Vein endothelial cell (primary cell): ENCODE results near the gene GAS2L2. TPM values are rescaled to one million over a fixed set of nuclear protein-coding genes. Genes with fewer than 3 reads are reported as not detected.

ENCODE experiments used
- total RNA-seq: library from RNA; depleted of rRNA; stranded (reverse); fragments of >200 nt; gene quantifications from 2 replicates; pipeline ENCODE4 v1.2.3, GENCODE V29; 2012

The GAS2L2 gene
- not detected in 2 replicates for total RNA-seq

DNA sequence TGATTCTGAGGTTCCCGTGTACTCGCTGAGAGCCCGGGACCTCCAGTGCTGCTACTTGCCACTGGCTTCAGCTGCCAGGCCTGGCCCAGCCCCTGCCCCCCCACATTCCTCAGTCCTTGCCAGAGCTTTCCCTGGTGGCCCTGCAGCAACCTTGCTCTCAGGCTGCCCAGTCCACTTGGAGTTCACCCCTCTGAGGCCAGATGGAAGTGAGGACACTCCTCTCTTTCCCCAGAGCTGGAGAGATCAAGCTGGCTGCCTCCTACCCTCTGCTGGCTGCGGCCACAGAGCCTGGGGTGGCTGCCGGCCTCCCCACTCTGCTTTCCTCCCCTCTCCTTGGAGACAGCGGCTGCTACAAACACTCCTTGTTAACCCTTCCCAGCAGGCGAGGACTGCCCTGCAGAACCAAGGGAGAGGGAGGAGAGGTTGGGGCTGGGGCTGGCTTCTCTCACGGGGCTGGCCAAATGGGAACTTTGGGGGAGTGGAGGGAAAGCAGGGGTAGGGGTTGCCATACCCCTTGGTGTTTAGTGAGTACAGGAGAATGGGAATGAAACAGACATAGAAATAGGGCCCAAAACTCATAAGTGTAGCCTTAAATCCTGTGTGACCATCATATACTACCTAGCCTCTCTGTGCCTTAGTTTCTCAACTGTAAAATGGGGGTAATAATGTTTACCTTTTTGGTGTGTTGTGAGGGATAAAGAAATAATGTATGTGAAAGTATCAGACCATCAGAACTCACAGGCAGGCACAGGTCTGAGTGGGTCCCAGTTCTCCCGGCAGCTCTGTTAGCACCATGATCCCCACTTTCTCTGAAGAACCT lies at the start of gene GAS2L2:
Gene GAS2L2 (minus strand): TSS at position 295 of the 820 bp plus-strand sequence. CDS start 389 bp downstream, outside the sequence.

GRCh38 chr17:35795007-35795870 lies 42.2 kb upstream of the GAS2L2 start, which contains the start of gene MMP28:
TSS of gene MMP28 (minus strand) at chr17:35795641. CDS start at chr17:35795377, 264 bp downstream.

DNA sequence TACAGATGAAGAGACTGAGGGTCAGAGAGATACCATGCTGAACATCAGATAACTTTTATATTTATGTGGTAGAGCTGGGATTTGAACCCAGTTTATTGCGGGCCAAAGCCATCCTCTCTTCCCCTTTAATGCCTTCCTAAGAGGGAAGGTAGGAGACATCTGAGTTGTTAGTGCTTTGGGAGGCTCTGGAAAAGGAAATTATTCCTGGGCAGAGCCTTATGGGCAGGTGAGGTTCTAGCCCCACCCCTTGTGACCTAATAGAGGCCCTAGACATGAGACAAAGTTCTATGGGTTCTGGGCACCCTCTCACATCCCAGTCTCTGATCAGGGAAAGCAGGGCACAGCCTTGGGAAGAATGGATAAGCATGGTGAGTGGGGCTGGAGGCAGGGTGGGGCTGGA lies 7.5 kb upstream of the GAS2L2 start, which contains the start of gene C17orf50:
Gene C17orf50 (plus strand): TSS at position 301 of the 400 bp plus-strand sequence. CDS start 55 bp downstream, at position 356.

GRCh38 chr17:35731239-35731916 lies 21.7 kb downstream of the GAS2L2 start, which contains the start of gene RASL10B:
TSS of gene RASL10B (plus strand) at chr17:35731639. CDS start at chr17:35735185, 3,546 bp downstream.

Other genes starting within 250 kb of the GAS2L2 start
- not detected in 2 replicates for gene SLFN12L, start 215.6 kb downstream of the GAS2L2 start, total RNA-seq
- under 0.01 TPM in 1 of 2 replicates, not detected in the other for gene SLFN14, start 192.4 kb downstream of the GAS2L2 start, total RNA-seq
- gene PEX12, start 174.7 kb downstream of the GAS2L2 start, total RNA-seq: 4.4 and 4.9 TPM in 2 replicates
- gene AP2B1, start 165.9 kb downstream of the GAS2L2 start, total RNA-seq: 156 and 172 TPM in 2 replicates
- 0.19 and 0.33 TPM in 2 replicates for gene RASL10B, start 21.6 kb downstream of the GAS2L2 start, total RNA-seq
- not detected in 2 replicates for gene C17orf50, start 7.6 kb upstream of the GAS2L2 start, total RNA-seq
- 11.3 and 13.7 TPM in 2 replicates for gene MMP28, start 42.4 kb upstream of the GAS2L2 start, total RNA-seq
- 67.6 and 71.3 TPM in 2 replicates for gene TAF15, start 56.2 kb upstream of the GAS2L2 start, total RNA-seq
- not detected in 2 replicates for gene HEATR9, start 115.7 kb upstream of the GAS2L2 start, total RNA-seq
- gene CCL5, start 127.1 kb upstream of the GAS2L2 start, total RNA-seq: 0.19 and 0.65 TPM in 2 replicates
- not detected in 2 replicates for gene RDM1, start 177.5 kb upstream of the GAS2L2 start, total RNA-seq
- gene LYZL6, start 190.5 kb upstream of the GAS2L2 start, total RNA-seq: not detected in 2 replicates
- 0.65 and 0.86 TPM in 2 replicates for gene CCL16, start 228.3 kb upstream of the GAS2L2 start, total RNA-seq
- 32.7 and 43.2 TPM in 2 replicates for gene CCL14, start 233.5 kb upstream of the GAS2L2 start, total RNA-seq
- gene CCL15, start 248.3 kb upstream of the GAS2L2 start, total RNA-seq: not detected in 2 replicates